ENCODE results near the gene CENPH.
"Not testable (repeated sequence)": the region's sequence is repeated elsewhere in the genome, so short reads cannot be mapped to it uniquely, and the experiment has no call there.

CENPH gene

GRCh38 chr5:69189162-69190086 lies at the start of gene CENPH:
Gene CENPH, plus strand, starts transcription at chr5:69189583. Its CDS starts 52 bp downstream, at chr5:69189635.
- DNase-seq (ENCODE audit: low read depth in 2 of 2) = peak; percentile 81 to 82

DNA sequence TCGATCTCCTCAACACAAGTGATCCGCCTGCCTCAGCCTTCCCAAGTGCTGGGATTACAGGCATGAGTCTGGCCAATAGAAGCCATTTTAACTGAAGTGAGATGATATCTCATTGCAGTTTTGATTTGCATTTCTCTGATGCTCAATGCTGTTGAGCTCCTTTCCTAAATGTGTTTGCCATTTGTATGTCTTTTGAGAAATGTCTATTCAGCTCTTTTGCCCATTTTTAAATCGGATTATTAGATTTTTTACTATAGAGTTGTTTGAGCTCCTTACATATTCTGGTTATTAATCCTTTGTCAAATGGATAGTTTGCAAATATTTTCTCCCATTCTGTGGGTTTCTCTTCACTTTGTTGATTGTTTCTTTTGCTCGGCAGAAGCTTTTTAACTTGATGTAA lies 49.1 kb upstream of the CENPH start:
- DNase-seq (ENCODE audit: low read depth in 2 of 2) = not testable (repeated sequence)

- DNase-seq (ENCODE audit: low read depth in 2 of 2) = no peak
These were observed 48.6 kb upstream of the CENPH start for GRCh38 chr5:69140827-69141226.

DNA sequence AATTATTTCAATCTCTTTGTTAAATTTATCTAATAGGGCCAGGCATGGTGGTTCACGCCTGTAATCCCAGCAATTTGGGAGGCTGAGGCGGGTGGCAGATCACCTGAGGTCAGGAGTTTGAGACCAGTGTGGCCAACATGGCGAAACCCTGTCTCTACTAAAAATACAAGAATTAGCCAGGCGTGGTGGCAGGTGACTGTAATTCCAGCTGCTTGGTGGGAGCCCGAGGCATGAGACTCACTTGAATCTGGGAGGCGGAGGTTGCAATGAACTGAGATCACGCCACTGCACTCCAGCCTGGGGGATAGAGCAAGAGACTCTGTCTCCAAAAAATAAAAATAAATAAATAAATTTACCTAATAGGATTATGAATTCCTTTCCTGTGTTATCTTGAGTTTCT lies 40.8 kb upstream of the CENPH start:
- DNase-seq (ENCODE audit: low read depth in 2 of 2) = not testable (repeated sequence)

DNA sequence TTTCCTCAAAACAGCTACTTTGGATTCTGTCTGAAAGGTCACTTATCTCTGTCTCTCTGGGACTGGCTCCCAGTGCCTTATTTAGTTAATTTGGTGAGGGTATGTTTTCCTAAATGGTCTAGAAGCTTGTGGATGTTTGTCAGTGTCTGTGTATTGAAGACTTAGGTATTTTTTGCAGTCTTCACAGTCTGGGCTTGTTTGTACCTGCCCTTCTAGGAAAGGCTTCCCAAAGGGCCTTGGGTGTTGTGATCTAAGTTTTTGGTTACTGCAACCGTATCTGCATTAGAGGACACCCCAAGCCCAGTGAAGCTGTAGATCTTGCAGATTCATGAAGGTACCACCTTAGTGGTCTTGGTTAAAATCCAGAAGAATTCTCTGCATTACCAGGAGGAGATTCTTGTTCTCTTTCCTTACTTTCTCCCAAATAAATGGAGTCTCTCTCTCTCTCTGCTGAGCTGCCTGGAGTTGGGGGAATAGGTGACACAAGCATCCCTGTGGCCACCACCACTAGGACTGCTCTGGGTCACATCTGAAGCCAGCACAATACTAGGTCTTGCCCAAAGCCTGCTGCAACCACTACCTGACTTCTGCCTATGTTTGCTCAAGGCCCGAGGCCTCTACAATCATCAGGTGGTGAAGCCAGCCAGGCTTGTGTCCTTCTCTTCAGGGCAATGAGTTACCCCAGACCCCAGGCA lies 40.3 kb upstream of the CENPH start:
- no peak for DNase-seq (ENCODE audit: low read depth in 2 of 2)

DNA sequence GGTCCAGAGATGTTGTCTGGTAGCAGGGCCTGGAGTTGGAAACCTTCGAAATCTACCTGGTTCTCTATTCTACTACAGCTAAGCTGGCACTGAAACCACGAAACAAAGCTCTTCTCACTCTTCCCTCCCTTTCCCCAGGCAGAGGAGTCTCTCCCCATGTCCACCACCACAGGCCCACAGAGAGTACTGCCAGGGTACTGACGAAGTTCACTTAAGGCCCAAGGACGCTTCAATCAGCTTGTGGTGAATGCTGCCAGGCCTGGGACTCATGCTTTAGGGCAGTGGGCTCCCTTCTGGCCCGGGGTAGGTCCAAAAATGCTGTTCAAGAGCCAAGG lies 39.7 kb upstream of the CENPH start:
- no peak for DNase-seq (ENCODE audit: low read depth in 2 of 2)

DNA sequence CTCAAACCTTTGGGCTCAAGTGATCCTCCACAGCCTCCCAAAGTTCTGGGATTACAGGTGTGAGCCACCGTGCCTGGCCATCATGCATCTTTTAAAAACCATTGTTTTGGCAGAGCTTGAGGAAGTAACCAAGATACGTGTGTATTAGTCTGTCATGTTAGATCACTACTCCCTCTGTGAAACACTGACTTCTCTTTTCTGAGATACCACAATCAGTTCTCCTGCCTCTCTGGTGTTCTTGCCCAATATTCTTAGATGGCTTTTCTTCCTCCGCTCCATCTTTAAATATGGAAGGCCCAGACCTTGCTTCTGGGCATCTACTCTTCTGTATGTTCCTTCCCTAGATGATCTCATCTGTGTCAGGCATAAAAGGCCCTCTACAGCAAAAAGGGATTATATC lies 36.7 kb upstream of the CENPH start:
- no peak for DNase-seq (ENCODE audit: low read depth in 2 of 2)

DNA sequence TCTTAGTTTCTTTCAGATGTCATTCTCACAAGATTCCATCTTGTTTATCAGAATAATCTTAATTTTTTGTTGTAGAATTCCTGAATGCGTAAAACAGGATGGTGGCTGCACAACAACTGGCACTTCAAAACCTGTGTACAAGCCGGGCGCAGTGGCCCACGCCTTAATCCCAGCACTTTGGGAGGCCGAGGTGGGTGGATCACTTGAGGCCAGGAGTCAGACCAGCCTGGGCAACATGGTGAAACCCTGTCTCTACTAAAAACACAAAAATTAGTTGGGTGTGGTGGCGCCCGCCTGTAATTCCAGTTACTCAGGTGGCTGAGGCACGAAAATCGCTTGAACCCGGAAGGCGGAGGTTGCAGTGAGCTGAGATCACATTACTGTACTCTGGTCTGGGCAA lies 32.9 kb upstream of the CENPH start:
- no peak for DNase-seq (ENCODE audit: low read depth in 2 of 2)

- no peak for DNase-seq (ENCODE audit: low read depth in 2 of 2)
These were observed 31.3 kb upstream of the CENPH start for GRCh38 chr5:69158039-69158438.

- DNase-seq (ENCODE audit: low read depth in 2 of 2) = no peak
These were observed 28.7 kb upstream of the CENPH start for GRCh38 chr5:69160651-69161050.

- peak; percentile 91 to 94 for DNase-seq (ENCODE audit: low read depth in 2 of 2)
These were observed 22.5 kb upstream of the CENPH start, which contains the start of gene CCNB1 for GRCh38 chr5:69166686-69167492. Gene CCNB1, plus strand, starts transcription at chr5:69167150. Its CDS starts 113 bp downstream, at chr5:69167263.

DNA sequence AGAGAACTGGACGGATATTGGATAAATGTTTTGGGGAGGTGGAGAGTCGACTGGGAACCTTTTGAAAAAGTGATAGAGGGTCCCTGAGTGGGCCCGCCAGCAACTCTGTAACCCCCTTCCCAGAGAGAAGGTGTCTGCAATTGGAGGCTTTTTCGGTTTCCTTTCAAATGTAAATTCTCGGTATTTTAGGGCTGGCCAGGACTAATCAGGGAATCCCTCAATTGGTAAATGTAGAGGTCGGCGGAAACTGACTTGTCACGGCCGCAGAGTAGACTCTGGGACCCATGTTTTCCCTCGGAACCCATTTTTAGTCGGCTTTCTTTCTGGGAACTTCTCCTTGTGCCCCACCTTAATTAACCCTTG lies 21.9 kb upstream of the CENPH start:
- DNase-seq (ENCODE audit: low read depth in 2 of 2) = no peak

DNA sequence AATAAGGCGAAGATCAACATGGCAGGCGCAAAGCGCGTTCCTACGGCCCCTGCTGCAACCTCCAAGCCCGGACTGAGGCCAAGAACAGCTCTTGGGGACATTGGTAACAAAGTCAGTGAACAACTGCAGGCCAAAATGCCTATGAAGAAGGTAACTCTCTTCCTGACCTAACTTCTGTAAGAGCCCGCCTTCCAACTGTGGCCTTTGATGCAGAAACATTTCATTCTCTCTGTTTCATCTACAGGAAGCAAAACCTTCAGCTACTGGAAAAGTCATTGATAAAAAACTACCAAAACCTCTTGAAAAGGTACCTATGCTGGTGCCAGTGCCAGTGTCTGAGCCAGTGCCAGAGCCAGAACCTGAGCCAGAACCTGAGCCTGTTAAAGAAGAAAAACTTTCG lies 21.5 kb upstream of the CENPH start:
- DNase-seq (ENCODE audit: low read depth in 2 of 2) = no peak

DNA sequence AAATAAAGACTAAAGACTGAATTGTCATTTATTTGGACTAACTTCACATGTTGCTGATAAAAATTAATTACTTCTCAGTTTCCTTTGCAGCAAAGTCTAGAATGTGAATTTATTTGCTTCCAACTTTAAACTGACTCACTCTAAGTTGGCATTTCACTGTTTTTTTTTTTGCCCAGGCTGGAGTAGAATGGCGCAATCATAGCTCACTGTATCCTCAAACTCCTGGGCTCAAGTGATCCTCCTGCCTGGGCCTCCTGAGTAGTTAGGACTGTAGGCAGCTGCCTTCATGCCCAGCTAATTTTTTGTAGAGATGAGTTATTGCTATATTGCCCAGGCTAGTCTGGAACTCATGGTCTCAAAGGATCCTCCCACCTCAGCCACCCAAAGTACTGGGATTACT lies 18.9 kb upstream of the CENPH start:
- no peak for DNase-seq (ENCODE audit: low read depth in 2 of 2)

- no peak for DNase-seq (ENCODE audit: low read depth in 2 of 2)
These were observed 18.4 kb upstream of the CENPH start for GRCh38 chr5:69170969-69171368.

GRCh38 chr5:69181659-69182293 lies 7.6 kb upstream of the CENPH start:
- DNase-seq (ENCODE audit: low read depth in 2 of 2) = not testable (repeated sequence)

DNA sequence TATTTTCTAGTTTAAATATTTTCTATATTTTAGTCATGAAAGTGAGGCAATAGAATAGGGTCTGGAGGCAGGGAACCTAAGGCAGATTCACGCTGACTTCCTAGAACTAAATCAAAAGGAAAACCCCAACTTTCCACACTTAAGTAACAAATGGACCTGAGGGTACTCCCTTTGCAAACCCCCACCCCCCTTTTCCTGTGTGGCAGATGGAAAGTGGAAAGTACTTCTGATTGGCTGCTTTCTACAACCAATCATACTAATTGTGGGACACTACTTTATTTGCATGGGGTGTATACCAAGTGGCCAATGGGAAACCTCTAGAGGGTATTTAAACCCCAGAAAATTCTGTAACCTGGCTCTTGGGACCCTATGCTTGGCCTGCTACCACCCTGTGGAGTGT lies 4.8 kb upstream of the CENPH start:
- no peak for DNase-seq (ENCODE audit: low read depth in 2 of 2)

DNA sequence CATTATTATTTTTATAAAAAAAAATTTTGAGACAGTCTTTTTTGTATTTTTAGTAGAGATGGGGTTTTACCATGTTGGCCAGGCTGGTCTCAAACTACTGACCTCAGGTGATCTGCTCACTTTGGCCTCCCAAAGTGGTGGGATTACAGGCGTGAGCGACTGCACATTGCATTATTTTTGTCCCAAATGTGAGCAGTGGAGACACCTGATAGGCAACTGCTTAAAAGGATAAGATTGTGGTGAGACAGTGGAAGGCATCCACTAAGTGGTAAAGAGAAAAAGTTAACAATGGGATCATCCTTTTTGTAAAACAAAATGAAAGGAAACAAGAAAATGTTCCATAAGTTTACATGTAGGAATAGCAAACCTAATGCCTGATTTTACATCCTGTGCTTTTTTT lies 2.0 kb upstream of the CENPH start:
- DNase-seq (ENCODE audit: low read depth in 2 of 2) = no peak

GRCh38 chr5:69188811-69189161 lies 597 bp upstream of the CENPH start:
- DNase-seq (ENCODE audit: low read depth in 2 of 2) = no peak

DNA sequence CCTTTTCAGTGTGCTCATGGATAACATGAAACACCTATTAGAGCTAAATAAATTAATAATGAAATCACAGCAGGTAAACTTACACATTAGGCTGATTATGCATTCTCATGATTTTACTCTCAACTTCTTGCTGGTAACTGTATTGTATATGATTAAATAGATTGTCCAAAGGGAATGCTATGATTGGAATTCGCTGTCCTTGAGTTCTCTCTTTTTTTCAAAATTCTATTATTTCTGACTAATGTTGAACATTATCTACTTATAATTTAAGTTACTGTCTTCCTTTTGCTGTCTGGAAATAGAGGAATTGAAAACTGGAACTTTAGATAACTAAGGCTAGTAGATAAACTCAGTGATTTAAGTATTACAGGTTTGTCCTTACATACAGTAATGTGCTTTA lies 13.1 kb downstream of the CENPH start:
- no peak for DNase-seq (ENCODE audit: low read depth in 2 of 2)

DNA sequence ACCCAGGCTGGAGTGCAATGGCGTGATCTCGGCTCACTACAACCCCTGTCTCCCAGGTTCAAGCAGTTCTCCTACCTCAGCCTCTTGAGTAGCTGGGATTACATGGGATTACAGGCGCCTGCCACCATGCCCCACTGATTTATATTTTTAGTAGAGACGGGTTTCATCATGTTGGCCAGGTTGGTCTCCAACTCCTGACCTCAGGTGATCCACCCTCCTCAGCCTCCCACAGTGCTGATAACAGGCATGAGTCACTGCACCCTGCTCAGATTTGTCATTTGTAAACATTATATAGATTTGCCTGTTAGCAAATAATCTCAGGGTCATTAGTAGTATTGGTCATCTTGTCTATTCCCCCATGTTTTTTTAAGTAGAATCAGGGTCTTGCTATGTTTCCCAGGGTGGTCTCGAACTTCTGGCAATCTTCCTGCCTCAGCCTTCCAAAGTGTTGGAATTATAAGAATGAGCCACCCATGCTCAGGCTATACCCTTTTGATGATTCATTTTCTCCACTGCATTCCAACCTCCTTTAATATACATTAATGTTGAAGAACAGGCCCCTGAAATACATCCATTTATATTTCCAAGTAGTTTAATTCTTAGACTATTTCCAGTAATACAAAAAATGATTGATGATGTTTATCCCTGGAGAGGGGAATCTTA lies 17.3 kb downstream of the CENPH start:
- DNase-seq (ENCODE audit: low read depth in 2 of 2) = peak; percentile 42 to 44

All from fibroblast of skin of left quadriceps (primary cell).